ENCODE measurements around the gene CFAP52. TPM values are rescaled to one million over a fixed set of nuclear protein-coding genes. Genes with fewer than 3 reads are reported as not detected.

CFAP52 gene
- total RNA-seq, 1 experiment from 2014 or later, result not detected

DNA sequence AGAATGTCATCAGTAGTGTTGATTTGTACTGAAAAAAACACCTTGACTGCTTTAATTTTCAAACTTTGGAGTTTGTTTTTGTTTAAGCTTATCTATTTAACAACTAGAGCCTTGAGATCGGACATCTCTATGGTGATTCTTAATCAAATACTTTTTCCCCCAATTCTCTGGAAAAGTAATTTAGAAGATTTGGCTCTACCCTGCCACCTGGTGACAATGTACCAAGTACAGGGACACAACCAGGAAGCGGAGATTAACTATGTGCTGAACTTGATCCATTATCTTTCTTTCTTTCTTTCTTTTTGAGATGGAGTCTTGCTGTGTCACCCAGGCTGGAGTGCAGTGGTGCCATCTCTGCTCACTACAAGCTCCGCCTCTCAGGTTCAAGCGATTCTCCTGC lies 99.6 kb downstream of the CFAP52 start:
- Histone ChIP-seq H3K23me2 (ENCODE audit: insufficient read length, low read depth, low read length, poor library complexity, severe bottlenecking) (no peaks in the 10 kb centered on the region), H3K27ac (ENCODE audit: insufficient read length, low read depth, low read length) (no peak overlapping the region), H2AFZ (ENCODE audit: low read length) (no peak overlapping the region), H2BK15ac (ENCODE audit: low read depth, low read length) (no peak overlapping the region), H2AK5ac (ENCODE audit: insufficient read length, low read length) (no peak overlapping the region), H4K5ac (ENCODE audit: insufficient read length, low read depth, low read length) (no peak overlapping the region), H3K23ac (ENCODE audit: insufficient read length, low read depth, low read length) (no peak overlapping the region), H3K4ac (ENCODE audit: low read depth, low read length) (no peak overlapping the region), H2BK20ac (ENCODE audit: low read depth, low read length, poor library complexity, severe bottlenecking) (no peak overlapping the region), H3K56ac (ENCODE audit: insufficient read length, low read depth, low read length) (no peak overlapping the region), H3K14ac (ENCODE audit: insufficient read depth, low read length) (no peak overlapping the region), H3K9ac (ENCODE audit: extremely low read depth, insufficient read length, low read length) (no peak overlapping the region), H3K79me2 (ENCODE audit: insufficient read depth, low read length) (no peaks in the 10 kb centered on the region), H3K4me2 (ENCODE audit: insufficient read depth, insufficient read length, low read length) (no peak overlapping the region), H3K27me3 (ENCODE audit: insufficient read depth, low read length) (no peaks in the 10 kb centered on the region), H4K8ac (replicated peaks; ENCODE audit: insufficient read length, low read depth, low read length) (no peak overlapping the region), H3K9me3 (ENCODE audit: control insufficient read depth, low read depth, low read length) (peaks cover 8% of the 10 kb centered on the region), H3K79me1 (ENCODE audit: insufficient read depth, low read depth, low read length, poor library complexity, severe bottlenecking) (no peaks in the 10 kb centered on the region), H3T11ph (ENCODE audit: low read length) (no peak overlapping the region), H2BK12ac (ENCODE audit: insufficient read length, low read depth, low read length) (no peak overlapping the region), H4K20me1 (ENCODE audit: control insufficient read depth, insufficient read depth, insufficient read length) (no peaks in the 10 kb centered on the region), H3K18ac (ENCODE audit: insufficient read length, low read depth, low read length) (no peak overlapping the region), H4K91ac (ENCODE audit: insufficient read length, low read depth, low read length) (no peak overlapping the region), H2BK5ac (ENCODE audit: insufficient read length, low read length) (no peak overlapping the region), H3K4me1 (ENCODE audit: insufficient read depth, low read length) (no peaks in the 10 kb centered on the region), H2BK120ac (ENCODE audit: low read depth, low read length, poor library complexity, severe bottlenecking) (no peak overlapping the region)
- no peak overlapping the region for H3K27ac Mint-ChIP-seq
- no peaks in the 10 kb centered on the region for H3K4me1 Mint-ChIP-seq
- H3K9me3 Mint-ChIP-seq, result peaks cover 13 to 16% of the 10 kb centered on the region in 2 experiments; a peak in 4 of 5 replicates
- no CpG with 5 or more reads among the region's 4 CpGs for WGBS (ENCODE audit: extremely low coverage, insufficient read length, low lambda C conversion rate)
- no peak for DNase-seq
- H3K36me3 Mint-ChIP-seq (ENCODE audit: insufficient read depth in 1 of 3, low read depth in 3 of 3), result peaks cover 13 to 23% (median 21%) of the 10 kb centered on the region in 3 experiments
- TF ChIP-seq, protein P1, sequence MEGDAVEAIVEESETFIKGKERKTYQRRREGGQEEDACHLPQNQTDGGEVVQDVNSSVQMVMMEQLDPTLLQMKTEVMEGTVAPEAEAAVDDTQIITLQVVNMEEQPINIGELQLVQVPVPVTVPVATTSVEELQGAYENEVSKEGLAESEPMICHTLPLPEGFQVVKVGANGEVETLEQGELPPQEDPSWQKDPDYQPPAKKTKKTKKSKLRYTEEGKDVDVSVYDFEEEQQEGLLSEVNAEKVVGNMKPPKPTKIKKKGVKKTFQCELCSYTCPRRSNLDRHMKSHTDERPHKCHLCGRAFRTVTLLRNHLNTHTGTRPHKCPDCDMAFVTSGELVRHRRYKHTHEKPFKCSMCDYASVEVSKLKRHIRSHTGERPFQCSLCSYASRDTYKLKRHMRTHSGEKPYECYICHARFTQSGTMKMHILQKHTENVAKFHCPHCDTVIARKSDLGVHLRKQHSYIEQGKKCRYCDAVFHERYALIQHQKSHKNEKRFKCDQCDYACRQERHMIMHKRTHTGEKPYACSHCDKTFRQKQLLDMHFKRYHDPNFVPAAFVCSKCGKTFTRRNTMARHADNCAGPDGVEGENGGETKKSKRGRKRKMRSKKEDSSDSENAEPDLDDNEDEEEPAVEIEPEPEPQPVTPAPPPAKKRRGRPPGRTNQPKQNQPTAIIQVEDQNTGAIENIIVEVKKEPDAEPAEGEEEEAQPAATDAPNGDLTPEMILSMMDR (conservative IDR thresholded peaks at IDR 0.05), result peak; percentile 60
- no peak overlapping the region for H3K4me3 Mint-ChIP-seq
- H3K27me3 Mint-ChIP-seq (ENCODE audit: low read depth), result no peaks in the 10 kb centered on the region

Measured in H9 (cell line).